Upper lobe of right lung (tissue), 1 donor: Measurements from ENCODE around the gene IFNG-AS1. TPM values are rescaled to one million over a fixed set of nuclear protein-coding genes. Genes with fewer than 3 reads are reported as not detected.

Source experiments
- ATAC-seq: fragments of 200-7000 bp; cut with Tn5 transposase; one replicate; pipeline ENCODE4 v1.9.1; 2020; ENCODE audit warnings: mild to moderate bottlenecking, moderate library complexity
- DNase-seq: peaks from one replicate; pipeline ENCODE4 v3.0.0-alpha.2; 2020
- H3K27ac ChIP-seq: fragments of 200-600 bp; one replicate; pipeline ENCODE4 v1.8.0; 2022
- H3K27me3 ChIP-seq: fragments of 200-600 bp; one replicate; pipeline ENCODE4 v1.8.0; 2022; ENCODE audit warnings: mild to moderate bottlenecking
- H3K36me3 ChIP-seq: fragments of 200-600 bp; one replicate; pipeline ENCODE4 v1.8.0; 2022
- H3K4me1 ChIP-seq: fragments of 200-600 bp; one replicate; pipeline ENCODE4 v1.8.0; 2022
- H3K4me3 ChIP-seq: fragments of 200-600 bp; one replicate; pipeline ENCODE4 v1.8.0; 2022; ENCODE audit warnings: mild to moderate bottlenecking
- H3K9me3 ChIP-seq: fragments of 200-600 bp; one replicate; pipeline ENCODE4 v1.8.0; 2022
- CTCF ChIP-seq: fragments of 200-600 bp; IDR thresholded peaks from one replicate; pipeline ENCODE4 v1.8.0; 2022; ENCODE audit warnings: antibody characterized with exemption
- intact Hi-C: fragments of 100-400 bp; cut with DNase I; formaldehyde crosslinking; loops from one replicate; pipeline ENCODE4 v1.11.0; 2022
- total RNA-seq: library from RNA; stranded (reverse); fragmentation: NEBNext Ultra II Directional; extraction: Animal tissue kit (Norgen Biotek cat#: 25700); gene quantifications from one replicate; pipeline ENCODE4 v1.2.1, GENCODE V29; 2021
- donor health status: DM: no; HTN: yes; CAD: no; lungs with severe emphysema.

Gene IFNG-AS1
- total RNA-seq, 1 donor from 2014 or later: not detected

- no peak for DNase-seq
- TF ChIP-seq CTCF: no peak
Measured at GRCh38 chr12:67944093-67944492, 45.2 kb upstream of the IFNG-AS1 start.

GRCh38 chr12:67952787-67953186 lies 36.5 kb upstream of the IFNG-AS1 start:
- DNase-seq: no peak
- Histone ChIP-seq H3K4me1 (no peaks in the 10 kb centered on the region), H3K27ac (no peak overlapping the region), H3K27me3 (peaks cover 4% of the 10 kb centered on the region), H3K4me3 (no peak overlapping the region), H3K36me3 (no peaks in the 10 kb centered on the region), H3K9me3 (no peaks in the 10 kb centered on the region)
- no peak for ATAC-seq
- intact Hi-C loops: no loop called here
- TF ChIP-seq CTCF: no peak

More at GRCh38 chr12:67944093-67944492, 45.2 kb upstream of the IFNG-AS1 start:
- Histone ChIP-seq H3K36me3 (no peaks in the 10 kb centered on the region), H3K27ac (no peak overlapping the region), H3K9me3 (no peaks in the 10 kb centered on the region), H3K4me1 (peaks cover 10% of the 10 kb centered on the region), H3K27me3 (no peaks in the 10 kb centered on the region), H3K4me3 (no peak overlapping the region)
- intact Hi-C loops: loop anchor here (5.0 kb wide), 1 partner anchor 587 kb away; no protein-coding TSS in a partner anchor
- no peak for ATAC-seq

GRCh38 chr12:67957383-67957782 lies 31.9 kb upstream of the IFNG-AS1 start:
- intact Hi-C loops: no loop called here
- no peak for TF ChIP-seq CTCF
- ATAC-seq: no peak

GRCh38 chr12:67958187-67958586 lies 31.1 kb upstream of the IFNG-AS1 start:
- Histone ChIP-seq H3K4me1 (no peaks in the 10 kb centered on the region), H3K36me3 (no peaks in the 10 kb centered on the region), H3K27ac (no peak overlapping the region), H3K27me3 (peaks cover 4% of the 10 kb centered on the region), H3K9me3 (no peaks in the 10 kb centered on the region), H3K4me3 (no peak overlapping the region)
- intact Hi-C loops: no loop called here
- ATAC-seq (no peak), DNase-seq (no peak)
- no peak for TF ChIP-seq CTCF

More at GRCh38 chr12:67957383-67957782, 31.9 kb upstream of the IFNG-AS1 start:
- peaks cover 4% of the 10 kb centered on the region for H3K27me3 ChIP-seq
- H3K4me3 ChIP-seq: no peak overlapping the region
- DNase-seq: no peak
- H3K36me3 ChIP-seq: no peaks in the 10 kb centered on the region
- H3K4me1 ChIP-seq: no peaks in the 10 kb centered on the region
- H3K27ac ChIP-seq: no peak overlapping the region
- H3K9me3 ChIP-seq: no peaks in the 10 kb centered on the region

- Histone ChIP-seq H3K27ac (no peak overlapping the region), H3K4me3 (no peak overlapping the region), H3K9me3 (no peaks in the 10 kb centered on the region), H3K36me3 (no peaks in the 10 kb centered on the region), H3K27me3 (no peaks in the 10 kb centered on the region), H3K4me1 (no peaks in the 10 kb centered on the region)
- no peak for DNase-seq
- intact Hi-C loops: no loop called here
- no peak for ATAC-seq
- TF ChIP-seq CTCF: no peak
Measured at GRCh38 chr12:67964456-67964855, 24.8 kb upstream of the IFNG-AS1 start.

GRCh38 chr12:67966560-67966959 lies 22.7 kb upstream of the IFNG-AS1 start:
- H3K36me3 ChIP-seq: no peaks in the 10 kb centered on the region
- intact Hi-C loops: no loop called here
- H3K9me3 ChIP-seq: no peaks in the 10 kb centered on the region
- no peaks in the 10 kb centered on the region for H3K27me3 ChIP-seq
- no peak overlapping the region for H3K27ac ChIP-seq
- H3K4me3 ChIP-seq: no peak overlapping the region
- DNase-seq: no peak
- ATAC-seq: no peak
- TF ChIP-seq CTCF: no peak
- no peaks in the 10 kb centered on the region for H3K4me1 ChIP-seq
